WERI-Rb-1 (cell line): ENCODE results near the gene MRPS11.

ENCODE experiments used
- DNase-seq: peaks from one replicate; pipeline ENCODE4 v3.0.0-alpha.2; 2020
- H3K27ac ChIP-seq: fragments of 250-450 bp; sonication (Bioruptor Pico); 2 replicates; pipeline ENCODE4 v1.5.1; 2020; ENCODE audit warnings: mild to moderate bottlenecking, moderate library complexity
- H3K27me3 ChIP-seq: fragments of 250-450 bp; sonication (Bioruptor Pico); 2 replicates; pipeline ENCODE4 v1.5.1; 2021; ENCODE audit warnings: mild to moderate bottlenecking, low read depth, moderate library complexity; ENCODE audit not compliant: insufficient read depth, severe bottlenecking
- H3K36me3 ChIP-seq: fragments of 250-450 bp; sonication (Bioruptor Pico); 2 replicates; pipeline ENCODE4 v1.5.1; 2020; ENCODE audit warnings: mild to moderate bottlenecking, moderate library complexity
- H3K4me3 ChIP-seq: 2 replicates; pipeline ENCODE4 v1.5.1; 2011; ENCODE audit warnings: low read depth, mild to moderate bottlenecking, control low read depth, low read length
- H3K9me3 ChIP-seq: fragments of 250-450 bp; sonication (Bioruptor Pico); 2 replicates; pipeline ENCODE4 v1.5.1; 2021; ENCODE audit warnings: mild to moderate bottlenecking, moderate library complexity; ENCODE audit not compliant: severe bottlenecking
- TF ChIP-seq, protein P1 (sequence below): IDR thresholded peaks from 2 replicates; pipeline ENCODE4 v1.5.1; 2011; ENCODE audit warnings: low read depth, mild to moderate bottlenecking, control low read depth, inconsistent platforms, low read length

Gene MRPS11

DNA sequence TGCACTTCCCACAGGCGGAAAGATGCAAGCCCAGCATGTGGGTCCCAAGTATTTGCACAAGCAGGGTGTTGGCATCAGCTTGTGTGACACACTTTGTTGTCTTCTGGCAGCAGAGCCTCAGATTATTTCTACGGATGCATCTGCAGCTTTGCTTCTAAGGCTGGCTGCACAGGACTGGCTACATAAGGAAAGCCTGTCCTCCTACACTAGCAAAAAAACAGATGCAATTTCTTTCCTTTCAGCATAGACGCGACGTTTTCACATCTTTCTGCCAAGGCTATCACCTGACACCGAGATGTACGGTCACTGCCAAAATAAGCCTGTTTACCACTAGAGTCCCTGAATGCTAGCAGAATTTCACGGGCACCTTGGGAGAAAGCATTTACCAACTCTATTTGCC, 13.5 kb downstream of the MRPS11 start:
- Histone ChIP-seq H3K36me3 (peaks cover 19% of the 10 kb centered on the region), H3K4me3 (no peak overlapping the region), H3K27me3 (no peaks in the 10 kb centered on the region), H3K9me3 (no peaks in the 10 kb centered on the region), H3K27ac (peak overlapping the region; percentile 97)
- TF ChIP-seq, protein P1, sequence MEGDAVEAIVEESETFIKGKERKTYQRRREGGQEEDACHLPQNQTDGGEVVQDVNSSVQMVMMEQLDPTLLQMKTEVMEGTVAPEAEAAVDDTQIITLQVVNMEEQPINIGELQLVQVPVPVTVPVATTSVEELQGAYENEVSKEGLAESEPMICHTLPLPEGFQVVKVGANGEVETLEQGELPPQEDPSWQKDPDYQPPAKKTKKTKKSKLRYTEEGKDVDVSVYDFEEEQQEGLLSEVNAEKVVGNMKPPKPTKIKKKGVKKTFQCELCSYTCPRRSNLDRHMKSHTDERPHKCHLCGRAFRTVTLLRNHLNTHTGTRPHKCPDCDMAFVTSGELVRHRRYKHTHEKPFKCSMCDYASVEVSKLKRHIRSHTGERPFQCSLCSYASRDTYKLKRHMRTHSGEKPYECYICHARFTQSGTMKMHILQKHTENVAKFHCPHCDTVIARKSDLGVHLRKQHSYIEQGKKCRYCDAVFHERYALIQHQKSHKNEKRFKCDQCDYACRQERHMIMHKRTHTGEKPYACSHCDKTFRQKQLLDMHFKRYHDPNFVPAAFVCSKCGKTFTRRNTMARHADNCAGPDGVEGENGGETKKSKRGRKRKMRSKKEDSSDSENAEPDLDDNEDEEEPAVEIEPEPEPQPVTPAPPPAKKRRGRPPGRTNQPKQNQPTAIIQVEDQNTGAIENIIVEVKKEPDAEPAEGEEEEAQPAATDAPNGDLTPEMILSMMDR, result no peak
- no peak for DNase-seq

DNA sequence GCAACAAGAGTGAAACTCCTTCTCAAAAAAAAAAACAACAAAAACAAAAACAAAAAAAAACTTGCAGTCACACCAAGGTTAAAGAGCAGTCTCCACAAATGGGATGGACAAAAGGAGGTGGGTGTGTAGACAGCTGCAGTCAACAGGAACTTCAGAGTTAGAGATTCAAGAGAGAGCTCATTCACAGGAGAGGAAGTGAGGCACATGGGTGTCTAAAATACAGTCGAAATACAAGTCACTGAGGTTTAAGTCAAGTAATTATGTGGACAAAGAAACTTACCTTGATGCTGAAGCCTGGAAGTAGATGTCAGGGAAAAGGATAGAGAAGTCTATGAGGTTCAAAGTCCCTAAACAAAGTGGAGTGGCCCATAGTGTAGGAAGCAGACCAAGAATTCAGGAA, 14.8 kb downstream of the MRPS11 start:
- DNase-seq, result no peak
- TF ChIP-seq, protein P1, result no peak
- Histone ChIP-seq H3K27ac (peak overlapping the region; percentile 81), H3K27me3 (no peaks in the 10 kb centered on the region), H3K36me3 (peaks cover 18% of the 10 kb centered on the region), H3K9me3 (no peaks in the 10 kb centered on the region), H3K4me3 (no peak overlapping the region)

DNA sequence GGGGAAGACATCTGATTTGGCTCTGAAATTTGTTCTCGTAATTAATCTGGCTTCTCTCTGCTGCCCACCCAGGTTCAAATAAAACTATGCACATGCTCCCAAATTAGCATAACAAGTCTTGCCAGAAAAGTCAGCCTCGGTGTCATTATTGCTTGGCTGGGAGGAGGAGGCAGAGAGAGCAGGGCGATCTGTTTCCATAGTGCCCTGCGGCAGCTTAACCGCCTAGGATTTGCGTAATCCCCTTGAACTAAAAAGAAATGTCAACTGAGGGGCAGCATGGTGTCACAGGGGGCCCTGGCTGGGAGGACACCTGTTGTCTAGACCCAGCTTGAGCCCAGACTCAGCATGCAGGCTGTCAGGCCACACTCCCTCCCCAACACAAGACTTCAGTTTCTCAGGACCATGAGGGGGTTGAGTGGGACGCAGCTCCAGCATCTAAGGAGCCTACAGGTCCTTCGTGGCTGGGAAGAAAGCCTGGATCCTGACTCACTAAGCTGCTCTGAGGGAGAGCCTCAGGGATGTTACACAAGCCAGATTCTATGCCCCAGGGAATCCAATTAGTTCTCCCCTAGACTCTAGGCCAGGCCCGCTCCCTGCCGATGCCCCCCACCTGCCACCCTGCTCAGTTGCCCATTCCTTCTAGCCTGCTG, 17.3 kb downstream of the MRPS11 start:
- H3K36me3 ChIP-seq, result peaks cover 6% of the 10 kb centered on the region; the same call in 1 of the 2 replicates
- H3K9me3 ChIP-seq, result no peaks in the 10 kb centered on the region
- no peaks in the 10 kb centered on the region for H3K27me3 ChIP-seq
- peak overlapping the region; percentile 96 for H3K27ac ChIP-seq
- TF ChIP-seq, protein P1, result no peak
- DNase-seq, result peak; percentile 98
- H3K4me3 ChIP-seq, result no peak overlapping the region

DNA sequence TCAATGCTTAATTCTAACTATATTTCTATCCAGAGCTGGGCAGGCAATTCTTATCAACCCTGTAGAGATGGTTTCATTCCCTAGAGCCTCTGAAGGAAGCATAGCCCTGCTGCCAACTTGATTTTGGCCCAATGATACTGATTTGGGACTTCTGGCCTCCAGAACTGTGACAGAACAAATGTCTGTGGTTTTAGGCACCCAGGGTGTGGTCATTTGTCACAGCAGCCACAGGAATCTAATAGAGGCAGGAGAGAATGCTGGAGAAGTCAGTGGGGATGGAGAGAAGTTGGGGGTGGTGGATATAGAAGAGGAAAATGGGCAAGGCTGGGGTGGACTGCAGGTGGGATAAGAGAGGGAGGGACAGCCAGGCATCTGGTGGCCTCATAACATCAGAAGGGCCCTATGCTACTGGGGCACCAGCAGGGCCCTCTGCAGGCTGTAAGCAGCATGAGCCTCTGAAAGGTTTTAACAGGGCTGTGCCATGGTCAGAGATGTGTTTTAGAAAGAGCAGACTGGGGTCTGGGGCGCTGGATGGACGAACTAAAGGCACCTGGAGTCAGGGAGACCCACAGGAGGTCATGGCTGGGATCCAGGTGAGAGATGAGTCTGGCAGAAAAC, 19.8 kb downstream of the MRPS11 start:
- no peaks in the 10 kb centered on the region for H3K27me3 ChIP-seq
- H3K27ac ChIP-seq, result peak overlapping the region; percentile 96
- no peaks in the 10 kb centered on the region for H3K36me3 ChIP-seq
- DNase-seq, result peak; percentile 46
- TF ChIP-seq, protein P1, result peak; percentile 61
- no peaks in the 10 kb centered on the region for H3K9me3 ChIP-seq
- no peak overlapping the region for H3K4me3 ChIP-seq

DNA sequence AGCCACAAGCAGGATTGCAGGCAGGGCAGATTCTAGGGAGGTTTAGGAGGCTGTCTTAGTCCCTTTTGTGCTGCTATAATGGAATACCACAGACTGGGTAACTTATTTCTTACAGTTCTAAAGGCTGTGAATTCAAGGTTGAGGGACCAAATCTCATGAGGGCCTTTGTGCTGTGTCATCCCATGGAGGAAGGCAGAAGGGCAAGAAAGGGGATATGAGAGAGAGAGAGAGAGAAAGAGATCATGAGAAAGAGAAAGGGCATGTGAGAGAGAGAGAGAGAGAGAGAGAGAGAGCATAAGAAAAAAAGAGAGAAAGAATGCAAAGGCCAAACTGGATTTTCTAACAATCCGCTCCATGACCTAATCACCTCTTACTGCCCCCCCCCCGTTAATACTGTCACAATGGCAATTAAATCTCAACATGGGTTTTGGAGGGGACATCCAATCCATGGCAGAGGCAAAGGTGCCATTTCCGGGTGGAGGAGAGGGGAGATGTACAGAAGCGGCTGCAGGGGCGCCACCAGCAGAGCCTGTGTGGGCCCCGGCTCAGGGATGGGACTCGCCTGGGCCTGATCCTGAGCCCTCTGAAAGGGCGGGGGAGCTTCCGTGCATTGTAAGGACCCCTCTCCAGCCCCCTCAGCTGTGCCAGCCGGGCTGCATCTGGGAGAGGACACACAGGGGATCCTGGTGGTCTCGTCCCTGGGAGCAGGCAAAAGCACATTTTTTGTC, 20.5 kb downstream of the MRPS11 start:
- H3K27me3 ChIP-seq, result no peaks in the 10 kb centered on the region
- H3K27ac ChIP-seq, result peak overlapping the region; percentile 96
- H3K36me3 ChIP-seq, result no peaks in the 10 kb centered on the region
- TF ChIP-seq, protein P1, result no peak
- H3K9me3 ChIP-seq, result no peaks in the 10 kb centered on the region
- DNase-seq, result no peak
- H3K4me3 ChIP-seq, result no peak overlapping the region
